ENCODE data around the gene IL4R. TPM values are rescaled to one million over a fixed set of nuclear protein-coding genes. Genes with fewer than 3 reads are reported as not detected.

IL4R gene
- total and polyA plus RNA-seq, 4 donors: 15.5 to 61.9 (median 29.9) TPM

DNA sequence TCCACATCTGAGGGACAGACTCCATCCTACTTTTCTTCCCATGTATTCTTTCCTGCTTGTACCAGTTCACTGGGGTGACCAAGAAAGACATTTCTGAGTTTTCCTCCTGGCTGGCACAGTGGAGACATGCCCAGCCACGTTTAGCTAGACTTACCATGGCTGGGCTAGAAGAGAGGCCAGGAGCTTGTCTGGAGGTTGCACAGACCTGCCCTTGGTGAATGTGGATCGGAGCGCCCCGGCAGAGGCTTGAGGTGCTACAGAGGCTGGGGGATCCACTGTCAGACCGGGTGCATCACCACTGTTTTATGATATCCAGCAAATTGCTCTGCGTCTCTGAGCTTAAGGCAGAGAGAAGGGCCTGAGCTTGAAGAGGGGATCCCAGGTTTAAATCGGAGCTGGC, 3.5 kb downstream of the IL4R start:
- 72% methylated on average over 7 of the region's 7 CpGs for WGBS
- H3K4me3 ChIP-seq (ENCODE audit: low read depth in 1 of 3, low read length in 3 of 3): no peak overlapping the region

More for the DNA sequence above, 3.5 kb downstream of the IL4R start:
- Histone ChIP-seq H3K36me3 (ENCODE audit: control insufficient read depth in 4 of 4, insufficient read depth in 3 of 4, low read depth in 1 of 4, low read length in 3 of 4) (peaks cover 0 to 10% (median 0%) of the 10 kb centered on the region in 4 donors), H3K9me3 (ENCODE audit: control insufficient read depth in 4 of 4, low read length in 3 of 4) (no peaks in the 10 kb centered on the region), H3K4me1 (ENCODE audit: control insufficient read depth in 4 of 4, insufficient read depth in 4 of 4, low read length in 3 of 4) (peaks cover 21 to 72% (median 61%) of the 10 kb centered on the region in 4 donors), H3K9ac (ENCODE audit: low read depth in 1 of 2, low read length in 2 of 2) (peak overlapping the region; percentile 69 to 75), H3K27me3 (ENCODE audit: control insufficient read depth in 4 of 4, insufficient read depth in 4 of 4, low read length in 3 of 4) (no peaks in the 10 kb centered on the region), H3K27ac (ENCODE audit: low read depth in 1 of 2, low read length in 2 of 2) (peak overlapping the region; percentile 97 to 99)
- DNase-seq (ENCODE audit: low spot score): no peak
- TF ChIP-seq NR2F2 (IDR thresholded peaks at IDR 0.05) (no peak), REST (IDR thresholded peaks at IDR 0.05) (no peak), GABPA (IDR thresholded peaks at IDR 0.05 in 1 of 2, conservative IDR thresholded peaks at IDR 0.05 in 1 of 2) (no peak), JUND (IDR thresholded peaks at IDR 0.05) (no peak), HNF4G (IDR thresholded peaks at IDR 0.05) (no peak), YY1 (IDR thresholded peaks at IDR 0.05) (no peak), TAF1 (conservative IDR thresholded peaks at IDR 0.05) (no peak), SP1 (IDR thresholded peaks at IDR 0.05) (no peak), RAD21 (IDR thresholded peaks at IDR 0.05) (no peak), RXRA (IDR thresholded peaks at IDR 0.05) (no peak), FOXA2 (IDR thresholded peaks at IDR 0.05) (no peak), EGR1 (IDR thresholded peaks at IDR 0.05; ENCODE audit: low read depth in 2 of 2) (no peak), HNF4A (conservative IDR thresholded peaks at IDR 0.05) (no peak)
- TF ChIP-seq, protein P1, sequence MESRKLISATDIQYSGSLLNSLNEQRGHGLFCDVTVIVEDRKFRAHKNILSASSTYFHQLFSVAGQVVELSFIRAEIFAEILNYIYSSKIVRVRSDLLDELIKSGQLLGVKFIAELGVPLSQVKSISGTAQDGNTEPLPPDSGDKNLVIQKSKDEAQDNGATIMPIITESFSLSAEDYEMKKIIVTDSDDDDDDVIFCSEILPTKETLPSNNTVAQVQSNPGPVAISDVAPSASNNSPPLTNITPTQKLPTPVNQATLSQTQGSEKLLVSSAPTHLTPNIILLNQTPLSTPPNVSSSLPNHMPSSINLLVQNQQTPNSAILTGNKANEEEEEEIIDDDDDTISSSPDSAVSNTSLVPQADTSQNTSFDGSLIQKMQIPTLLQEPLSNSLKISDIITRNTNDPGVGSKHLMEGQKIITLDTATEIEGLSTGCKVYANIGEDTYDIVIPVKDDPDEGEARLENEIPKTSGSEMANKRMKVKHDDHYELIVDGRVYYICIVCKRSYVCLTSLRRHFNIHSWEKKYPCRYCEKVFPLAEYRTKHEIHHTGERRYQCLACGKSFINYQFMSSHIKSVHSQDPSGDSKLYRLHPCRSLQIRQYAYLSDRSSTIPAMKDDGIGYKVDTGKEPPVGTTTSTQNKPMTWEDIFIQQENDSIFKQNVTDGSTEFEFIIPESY (IDR thresholded peaks at IDR 0.05): no peak
- TF ChIP-seq, protein P2, sequence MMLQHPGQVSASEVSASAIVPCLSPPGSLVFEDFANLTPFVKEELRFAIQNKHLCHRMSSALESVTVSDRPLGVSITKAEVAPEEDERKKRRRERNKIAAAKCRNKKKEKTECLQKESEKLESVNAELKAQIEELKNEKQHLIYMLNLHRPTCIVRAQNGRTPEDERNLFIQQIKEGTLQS (IDR thresholded peaks at IDR 0.05): no peak
- TF ChIP-seq, protein P3, sequence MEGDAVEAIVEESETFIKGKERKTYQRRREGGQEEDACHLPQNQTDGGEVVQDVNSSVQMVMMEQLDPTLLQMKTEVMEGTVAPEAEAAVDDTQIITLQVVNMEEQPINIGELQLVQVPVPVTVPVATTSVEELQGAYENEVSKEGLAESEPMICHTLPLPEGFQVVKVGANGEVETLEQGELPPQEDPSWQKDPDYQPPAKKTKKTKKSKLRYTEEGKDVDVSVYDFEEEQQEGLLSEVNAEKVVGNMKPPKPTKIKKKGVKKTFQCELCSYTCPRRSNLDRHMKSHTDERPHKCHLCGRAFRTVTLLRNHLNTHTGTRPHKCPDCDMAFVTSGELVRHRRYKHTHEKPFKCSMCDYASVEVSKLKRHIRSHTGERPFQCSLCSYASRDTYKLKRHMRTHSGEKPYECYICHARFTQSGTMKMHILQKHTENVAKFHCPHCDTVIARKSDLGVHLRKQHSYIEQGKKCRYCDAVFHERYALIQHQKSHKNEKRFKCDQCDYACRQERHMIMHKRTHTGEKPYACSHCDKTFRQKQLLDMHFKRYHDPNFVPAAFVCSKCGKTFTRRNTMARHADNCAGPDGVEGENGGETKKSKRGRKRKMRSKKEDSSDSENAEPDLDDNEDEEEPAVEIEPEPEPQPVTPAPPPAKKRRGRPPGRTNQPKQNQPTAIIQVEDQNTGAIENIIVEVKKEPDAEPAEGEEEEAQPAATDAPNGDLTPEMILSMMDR (IDR thresholded peaks at IDR 0.05; ENCODE audit: low read depth, low read length, missing input control): no peak
